ENCODE results near the gene SEC14L5. TPM values are rescaled to one million over a fixed set of nuclear protein-coding genes. Genes with fewer than 3 reads are reported as not detected.

Gene SEC14L5
- polyA plus RNA-seq, 1 donor from 2014 or later: 0.43 TPM

DNA sequence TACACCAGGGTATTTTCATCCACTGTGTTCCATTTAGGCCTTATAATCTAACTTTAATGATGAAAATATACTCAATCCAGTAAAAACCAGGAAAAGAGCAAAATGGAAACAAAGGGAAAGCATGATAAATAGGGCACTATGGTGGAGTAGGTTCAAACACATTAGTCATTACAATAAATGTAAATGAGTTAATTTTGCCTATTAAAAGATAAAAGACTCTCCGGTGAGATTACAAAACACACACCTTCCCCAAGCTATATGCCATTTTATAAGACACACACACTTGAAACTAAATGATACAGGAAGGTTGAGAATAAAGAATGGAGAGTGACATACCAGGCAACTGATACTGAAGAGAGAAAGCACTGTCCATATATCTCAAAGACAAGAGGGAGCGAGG lies 31.2 kb upstream of the SEC14L5 start:
- Histone ChIP-seq H4K20me1 (ENCODE audit: insufficient read depth) (no peaks in the 10 kb centered on the region), H3K27me3 (ENCODE audit: insufficient read depth, low read depth, low read length) (no peaks in the 10 kb centered on the region), H3K4me3 (ENCODE audit: low read length) (no peak overlapping the region), H3K4me2 (ENCODE audit: low read length) (no peak overlapping the region), H3K27ac (ENCODE audit: low read length) (no peak overlapping the region), H3K9ac (ENCODE audit: low read length) (no peak overlapping the region), H3K36me3 (ENCODE audit: insufficient read depth, low read length) (no peaks in the 10 kb centered on the region), H3K9me3 (ENCODE audit: low read length) (no peaks in the 10 kb centered on the region), H2AFZ (ENCODE audit: low read depth, low read length) (no peak overlapping the region), H3K79me2 (replicated peaks; ENCODE audit: insufficient read depth, low read length) (no peaks in the 10 kb centered on the region), H3K9me2 (ENCODE audit: insufficient read depth, low read length) (no peaks in the 10 kb centered on the region), H3F3A (ENCODE audit: insufficient read depth, low read length, poor library complexity, severe bottlenecking) (no peaks in the 10 kb centered on the region)
- TF ChIP-seq RAD21 (conservative IDR thresholded peaks at IDR 0.05): no peak
- TF ChIP-seq, protein P1, sequence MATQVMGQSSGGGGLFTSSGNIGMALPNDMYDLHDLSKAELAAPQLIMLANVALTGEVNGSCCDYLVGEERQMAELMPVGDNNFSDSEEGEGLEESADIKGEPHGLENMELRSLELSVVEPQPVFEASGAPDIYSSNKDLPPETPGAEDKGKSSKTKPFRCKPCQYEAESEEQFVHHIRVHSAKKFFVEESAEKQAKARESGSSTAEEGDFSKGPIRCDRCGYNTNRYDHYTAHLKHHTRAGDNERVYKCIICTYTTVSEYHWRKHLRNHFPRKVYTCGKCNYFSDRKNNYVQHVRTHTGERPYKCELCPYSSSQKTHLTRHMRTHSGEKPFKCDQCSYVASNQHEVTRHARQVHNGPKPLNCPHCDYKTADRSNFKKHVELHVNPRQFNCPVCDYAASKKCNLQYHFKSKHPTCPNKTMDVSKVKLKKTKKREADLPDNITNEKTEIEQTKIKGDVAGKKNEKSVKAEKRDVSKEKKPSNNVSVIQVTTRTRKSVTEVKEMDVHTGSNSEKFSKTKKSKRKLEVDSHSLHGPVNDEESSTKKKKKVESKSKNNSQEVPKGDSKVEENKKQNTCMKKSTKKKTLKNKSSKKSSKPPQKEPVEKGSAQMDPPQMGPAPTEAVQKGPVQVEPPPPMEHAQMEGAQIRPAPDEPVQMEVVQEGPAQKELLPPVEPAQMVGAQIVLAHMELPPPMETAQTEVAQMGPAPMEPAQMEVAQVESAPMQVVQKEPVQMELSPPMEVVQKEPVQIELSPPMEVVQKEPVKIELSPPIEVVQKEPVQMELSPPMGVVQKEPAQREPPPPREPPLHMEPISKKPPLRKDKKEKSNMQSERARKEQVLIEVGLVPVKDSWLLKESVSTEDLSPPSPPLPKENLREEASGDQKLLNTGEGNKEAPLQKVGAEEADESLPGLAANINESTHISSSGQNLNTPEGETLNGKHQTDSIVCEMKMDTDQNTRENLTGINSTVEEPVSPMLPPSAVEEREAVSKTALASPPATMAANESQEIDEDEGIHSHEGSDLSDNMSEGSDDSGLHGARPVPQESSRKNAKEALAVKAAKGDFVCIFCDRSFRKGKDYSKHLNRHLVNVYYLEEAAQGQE (IDR thresholded peaks at IDR 0.05; ENCODE audit: borderline replicate concordance): no peak
- TF ChIP-seq, protein P2, sequence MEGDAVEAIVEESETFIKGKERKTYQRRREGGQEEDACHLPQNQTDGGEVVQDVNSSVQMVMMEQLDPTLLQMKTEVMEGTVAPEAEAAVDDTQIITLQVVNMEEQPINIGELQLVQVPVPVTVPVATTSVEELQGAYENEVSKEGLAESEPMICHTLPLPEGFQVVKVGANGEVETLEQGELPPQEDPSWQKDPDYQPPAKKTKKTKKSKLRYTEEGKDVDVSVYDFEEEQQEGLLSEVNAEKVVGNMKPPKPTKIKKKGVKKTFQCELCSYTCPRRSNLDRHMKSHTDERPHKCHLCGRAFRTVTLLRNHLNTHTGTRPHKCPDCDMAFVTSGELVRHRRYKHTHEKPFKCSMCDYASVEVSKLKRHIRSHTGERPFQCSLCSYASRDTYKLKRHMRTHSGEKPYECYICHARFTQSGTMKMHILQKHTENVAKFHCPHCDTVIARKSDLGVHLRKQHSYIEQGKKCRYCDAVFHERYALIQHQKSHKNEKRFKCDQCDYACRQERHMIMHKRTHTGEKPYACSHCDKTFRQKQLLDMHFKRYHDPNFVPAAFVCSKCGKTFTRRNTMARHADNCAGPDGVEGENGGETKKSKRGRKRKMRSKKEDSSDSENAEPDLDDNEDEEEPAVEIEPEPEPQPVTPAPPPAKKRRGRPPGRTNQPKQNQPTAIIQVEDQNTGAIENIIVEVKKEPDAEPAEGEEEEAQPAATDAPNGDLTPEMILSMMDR (IDR thresholded peaks at IDR 0.05; ENCODE audit: poor library complexity, severe bottlenecking): no peak
- no peak for TF ChIP-seq MXI1 (conservative IDR thresholded peaks at IDR 0.05; ENCODE audit: poor library complexity, severe bottlenecking)
- TF ChIP-seq TAF1 (IDR thresholded peaks at IDR 0.05; ENCODE audit: low read depth): no peak
- TF ChIP-seq SMC3 (conservative IDR thresholded peaks at IDR 0.05; ENCODE audit: poor library complexity): no peak
- no peak for TF ChIP-seq EZH2 (IDR thresholded peaks at IDR 0.05; ENCODE audit: borderline replicate concordance, insufficient read depth, low read length, poor library complexity, severe bottlenecking)
- no peak for TF ChIP-seq EP300 (conservative IDR thresholded peaks at IDR 0.05; ENCODE audit: poor library complexity, severe bottlenecking)
- TF ChIP-seq POLR2AphosphoS5 (IDR thresholded peaks at IDR 0.05): no peak

GRCh38 chr16:4927661-4928060 lies 30.5 kb upstream of the SEC14L5 start:
- no peaks in the 10 kb centered on the region for H3K79me2 ChIP-seq (replicated peaks; ENCODE audit: insufficient read depth, low read length)
- no peaks in the 10 kb centered on the region for H3K27me3 ChIP-seq (ENCODE audit: insufficient read depth, low read depth, low read length)
- H3K4me2 ChIP-seq (ENCODE audit: low read length): no peak overlapping the region
- no peak overlapping the region for H3K9ac ChIP-seq (ENCODE audit: low read length)
- H3K27ac ChIP-seq (ENCODE audit: low read length): no peak overlapping the region
- H3F3A ChIP-seq (ENCODE audit: insufficient read depth, low read length, poor library complexity, severe bottlenecking): no peaks in the 10 kb centered on the region
- no peaks in the 10 kb centered on the region for H3K36me3 ChIP-seq (ENCODE audit: insufficient read depth, low read length)
- H3K4me3 ChIP-seq (ENCODE audit: low read length): no peak overlapping the region
- no peaks in the 10 kb centered on the region for H4K20me1 ChIP-seq (ENCODE audit: insufficient read depth)
- TF ChIP-seq EZH2 (IDR thresholded peaks at IDR 0.05; ENCODE audit: borderline replicate concordance, insufficient read depth, low read length, poor library complexity, severe bottlenecking) (no peak), EP300 (conservative IDR thresholded peaks at IDR 0.05; ENCODE audit: poor library complexity, severe bottlenecking) (no peak), TAF1 (IDR thresholded peaks at IDR 0.05; ENCODE audit: low read depth) (no peak), RAD21 (conservative IDR thresholded peaks at IDR 0.05) (no peak), SMC3 (conservative IDR thresholded peaks at IDR 0.05; ENCODE audit: poor library complexity) (no peak), MXI1 (conservative IDR thresholded peaks at IDR 0.05; ENCODE audit: poor library complexity, severe bottlenecking) (no peak), POLR2AphosphoS5 (IDR thresholded peaks at IDR 0.05) (no peak)
- TF ChIP-seq, protein P1 (IDR thresholded peaks at IDR 0.05; ENCODE audit: borderline replicate concordance): no peak
- TF ChIP-seq, protein P2 (IDR thresholded peaks at IDR 0.05; ENCODE audit: poor library complexity, severe bottlenecking): no peak
- no peak overlapping the region for H2AFZ ChIP-seq (ENCODE audit: low read depth, low read length)
- H3K9me2 ChIP-seq (ENCODE audit: insufficient read depth, low read length): no peaks in the 10 kb centered on the region
- H3K9me3 ChIP-seq (ENCODE audit: low read length): no peaks in the 10 kb centered on the region

Data from neural cell (in vitro differentiated cells).